WI38 (cell line): ENCODE measurements around the gene DDA1.

ENCODE experiments used
- H3K4me3 ChIP-seq: 2 replicates; pipeline ENCODE4 v1.5.1; 2011; ENCODE audit warnings: low read depth, mild to moderate bottlenecking, control low read depth, low read length
- CTCF ChIP-seq: IDR thresholded peaks from 2 replicates; pipeline ENCODE4 v1.5.1; 2012; ENCODE audit warnings: low read depth, mild to moderate bottlenecking, control low read depth, low read length

DDA1 gene

GRCh38 chr19:17300992-17301619 lies 8.3 kb upstream of the DDA1 start:
- no peak overlapping the region for H3K4me3 ChIP-seq
- no peak for TF ChIP-seq CTCF

DNA sequence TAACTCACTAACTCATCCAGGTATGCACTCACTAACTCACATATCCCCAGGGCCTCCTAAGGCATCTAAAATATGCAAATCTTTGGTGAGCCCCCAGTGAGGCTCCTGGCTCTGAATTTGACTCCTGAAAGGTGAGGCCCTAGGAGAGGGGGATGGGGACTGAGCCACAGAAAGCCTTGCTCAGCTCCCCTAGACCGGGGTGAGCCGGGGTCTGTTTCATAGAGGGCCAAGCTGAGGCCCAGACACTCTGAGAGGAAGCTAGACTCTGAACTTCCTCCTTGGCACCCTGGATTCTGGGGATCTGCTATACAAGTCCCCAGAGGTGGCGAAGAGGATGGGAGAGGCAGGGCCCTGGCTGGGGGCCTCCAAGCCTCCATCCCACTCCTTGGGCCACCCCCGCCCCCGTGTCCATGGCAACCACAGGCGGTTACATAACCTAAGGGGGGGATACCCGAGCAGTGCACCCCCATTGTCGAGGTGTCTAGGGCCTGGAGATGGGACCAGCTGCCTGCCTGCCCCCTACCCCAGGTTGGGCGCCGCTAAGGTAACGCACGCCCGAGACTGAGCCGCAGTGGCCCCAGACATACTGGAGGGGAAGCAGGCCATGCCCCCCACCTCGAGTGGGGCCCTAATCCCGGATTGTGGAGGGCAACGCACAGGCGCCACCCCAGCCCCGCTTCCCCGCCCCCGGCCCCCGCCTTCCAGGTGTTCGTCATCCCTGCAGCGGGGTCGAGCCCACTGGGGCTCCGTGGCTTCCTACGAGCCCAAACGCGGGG lies 6.8 kb upstream of the DDA1 start:
- peak overlapping the region; percentile 69 for H3K4me3 ChIP-seq
- TF ChIP-seq CTCF, result no peak

DNA sequence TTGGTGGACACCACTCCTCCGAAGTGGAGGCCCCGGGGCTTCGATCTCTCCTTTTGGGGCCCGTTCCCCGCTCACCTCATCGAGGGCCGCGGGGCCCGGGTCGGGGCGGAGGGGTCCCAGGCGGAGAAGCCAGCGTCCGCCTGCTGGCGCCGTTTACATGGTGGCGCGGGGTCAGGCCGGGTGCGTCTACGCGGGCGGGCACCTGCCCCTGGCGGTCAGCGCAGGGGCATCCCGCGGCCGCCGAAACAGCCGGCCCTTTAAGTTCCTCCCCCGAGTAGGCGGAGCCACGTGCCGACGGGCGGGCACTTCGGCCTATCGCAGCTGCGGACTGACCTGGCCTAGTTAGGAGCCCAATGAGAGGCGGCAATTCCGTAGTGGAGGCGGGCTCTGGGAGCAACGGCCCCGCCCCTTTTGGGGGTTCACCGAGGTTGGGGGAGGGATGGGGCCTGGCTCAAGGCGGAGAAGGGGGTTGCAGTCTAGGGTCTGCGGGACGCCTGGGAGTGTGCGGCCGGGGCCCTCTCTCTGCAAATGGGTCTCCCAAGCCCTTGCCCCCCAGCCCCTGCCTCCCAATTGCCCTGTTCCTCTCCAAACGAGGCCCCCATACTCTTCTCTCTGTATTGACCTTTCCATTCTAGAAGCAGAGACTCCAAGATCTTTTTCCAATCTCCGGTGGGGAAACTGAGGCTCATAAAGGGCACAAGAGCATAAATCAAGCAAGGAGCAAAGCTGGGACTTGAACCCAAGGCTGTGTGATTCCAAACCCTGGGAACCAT lies 6.0 kb upstream of the DDA1 start, which contains the start of gene ABHD8:
Gene ABHD8 (minus strand): TSS at position 259 of the 773 bp plus-strand sequence. CDS start 1,809 bp downstream, outside the sequence.
- H3K4me3 ChIP-seq, result peak within 1 kb of the TSS; percentile 69
- no peak; the same call in 1 of the 2 replicates for TF ChIP-seq CTCF

DNA sequence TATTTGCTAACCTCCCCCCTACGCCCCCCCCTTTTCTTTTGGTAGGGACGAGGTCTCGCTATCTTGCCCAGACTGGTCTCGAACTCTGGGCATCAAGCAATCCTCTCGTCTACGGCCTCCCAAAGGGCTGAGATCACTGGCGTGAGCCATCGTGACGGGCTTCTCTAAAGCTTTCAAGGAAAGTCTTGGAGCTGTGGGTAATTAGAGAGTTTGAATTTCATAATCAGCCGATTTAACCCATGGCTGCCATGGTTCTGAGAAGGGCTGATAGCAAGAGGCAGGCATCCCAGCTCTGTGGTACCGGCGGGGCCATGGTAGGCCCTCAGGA lies 5.5 kb upstream of the DDA1 start:
- no peak overlapping the region for H3K4me3 ChIP-seq

GRCh38 chr19:17304386-17305215 lies 4.8 kb upstream of the DDA1 start:
- no peak overlapping the region for H3K4me3 ChIP-seq
- TF ChIP-seq CTCF, result no peak

More for the DNA sequence above, 5.5 kb upstream of the DDA1 start:
- TF ChIP-seq CTCF, result no peak

- peak overlapping the region; percentile 82 for H3K4me3 ChIP-seq
- TF ChIP-seq CTCF, result no peak
Measured at GRCh38 chr19:17305216-17305516, 4.2 kb upstream of the DDA1 start.
